Measurements from ENCODE around the gene OR4X1.
"Not testable (repeated sequence)": the region's sequence is repeated elsewhere in the genome, so short reads cannot be mapped to it uniquely, and the experiment has no call there.

Gene OR4X1

GRCh38 chr11:48263423-48263911 lies at the start of gene OR4X1:
TSS of gene OR4X1 (plus strand) at chr11:48263861. CDS start at chr11:48263861, 0 bp downstream.
- no peak for DNase-seq

GRCh38 chr11:48216510-48216909 lies 47.2 kb upstream of the OR4X1 start, which contains the start of gene OR4B1:
TSS of gene OR4B1 (plus strand) at chr11:48216810. CDS start at chr11:48216810, 0 bp downstream.
- DNase-seq: no peak

- DNase-seq: no peak
These were observed 34.9 kb upstream of the OR4X1 start for GRCh38 chr11:48228761-48229160.

- DNase-seq: not testable (repeated sequence)
These were observed 33.6 kb upstream of the OR4X1 start for GRCh38 chr11:48230057-48230456.

GRCh38 chr11:48237727-48238126 lies 25.9 kb upstream of the OR4X1 start:
- no peak for DNase-seq

- DNase-seq: no peak
These were observed 21.2 kb upstream of the OR4X1 start for GRCh38 chr11:48242501-48242900.

- no peak for DNase-seq
These were observed 18.9 kb upstream of the OR4X1 start, which contains the start of gene OR4X2 for GRCh38 chr11:48244804-48245203. TSS of gene OR4X2 (plus strand) at chr11:48245104. CDS start at chr11:48245104, 0 bp downstream.

GRCh38 chr11:48248902-48249301 lies 14.8 kb upstream of the OR4X1 start:
- no peak for DNase-seq

- no peak for DNase-seq
These were observed 2.1 kb upstream of the OR4X1 start for GRCh38 chr11:48261600-48261999.

GRCh38 chr11:48270621-48271020 lies 7.0 kb downstream of the OR4X1 start:
- no peak for DNase-seq

- no peak for DNase-seq
These were observed 8.9 kb downstream of the OR4X1 start for GRCh38 chr11:48272606-48273005.

GRCh38 chr11:48305923-48306322 lies 42.3 kb downstream of the OR4X1 start, which contains the start of gene OR4S1:
TSS of gene OR4S1 (plus strand) at chr11:48306223. CDS start at chr11:48306223, 0 bp downstream.
- DNase-seq: no peak

GRCh38 chr11:48307760-48308386 lies 44.2 kb downstream of the OR4X1 start:
- peak; percentile 82 for DNase-seq

GRCh38 chr11:48313590-48313989 lies 49.9 kb downstream of the OR4X1 start:
- DNase-seq: not testable (repeated sequence)
